Measurements from ENCODE around the gene GPR108.
"Not testable (repeated sequence)": the region's sequence is repeated elsewhere in the genome, so short reads cannot be mapped to it uniquely, and the experiment has no call there.

The GPR108 gene

DNA sequence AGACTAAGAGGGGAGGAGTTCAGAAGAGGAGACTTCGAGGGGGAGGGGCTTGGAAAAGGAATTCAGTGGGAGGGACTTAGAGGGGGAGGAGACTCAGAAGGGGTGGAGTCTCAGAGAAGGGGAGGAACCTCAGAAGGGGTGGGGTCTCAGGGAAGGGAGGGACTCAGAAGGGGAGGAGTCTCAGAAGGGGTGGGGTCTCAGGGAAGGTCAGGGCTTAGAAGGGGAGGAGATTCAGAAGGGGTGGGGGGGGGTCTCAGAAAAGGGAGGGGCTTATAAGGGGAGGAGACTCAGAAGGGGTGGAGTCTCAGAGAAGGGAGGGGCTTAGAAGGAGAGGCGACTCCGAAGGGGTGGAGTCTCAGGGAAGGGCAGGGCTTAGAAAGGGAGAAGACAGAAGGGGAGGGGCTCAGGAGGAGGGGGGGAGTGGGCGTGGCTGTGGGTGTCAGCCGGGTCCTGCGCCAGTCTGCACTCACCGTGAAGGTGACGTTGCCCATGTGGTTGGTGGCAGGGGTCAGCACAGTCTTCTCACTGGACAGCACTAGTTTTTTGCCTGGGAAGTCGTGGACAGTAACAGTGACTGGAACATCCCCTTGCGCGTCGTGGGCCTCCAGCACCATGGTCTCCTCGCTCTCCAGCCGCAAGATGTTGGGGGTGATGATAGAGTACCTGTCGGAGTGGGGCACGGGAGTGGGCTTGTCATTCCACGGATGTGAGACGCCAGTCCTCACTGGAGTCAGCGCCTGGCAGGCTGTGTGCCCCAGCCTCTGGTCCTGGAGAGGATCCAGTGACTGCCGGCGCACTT is 18.4 kb downstream of the GPR108 start:
- no peak for DNase-seq

DNA sequence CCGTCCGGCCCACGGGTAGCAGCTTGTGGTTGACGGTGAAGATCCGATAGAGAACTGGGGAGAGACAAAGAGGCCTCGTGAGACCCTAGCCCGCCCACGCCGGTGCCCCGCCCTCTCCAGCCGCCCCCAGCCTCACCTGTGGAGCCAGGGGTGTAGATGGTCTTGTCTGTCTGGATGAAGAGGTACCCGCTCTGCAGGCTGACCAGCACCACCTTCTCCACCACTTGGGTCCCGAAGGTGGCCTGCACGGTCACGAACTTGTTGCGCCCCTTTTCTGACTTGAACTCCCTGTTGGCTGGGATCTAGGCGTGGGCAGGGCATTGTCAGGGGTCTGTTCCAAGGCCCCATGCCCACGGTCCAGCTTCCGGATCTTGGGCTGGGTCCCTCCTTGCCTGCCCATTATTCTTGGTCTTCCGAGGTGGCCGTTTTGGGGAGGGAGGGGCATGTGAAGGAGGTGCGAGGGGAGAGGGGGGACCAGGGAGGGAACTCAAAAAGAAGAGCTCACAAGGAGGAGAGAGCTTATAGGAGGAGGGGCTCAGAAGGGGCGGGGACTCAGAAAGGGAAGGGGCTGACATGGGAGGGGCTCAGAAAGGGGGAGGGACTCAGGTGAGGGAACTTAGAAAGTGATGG is 19.2 kb downstream of the GPR108 start:
- no peak for DNase-seq

DNA sequence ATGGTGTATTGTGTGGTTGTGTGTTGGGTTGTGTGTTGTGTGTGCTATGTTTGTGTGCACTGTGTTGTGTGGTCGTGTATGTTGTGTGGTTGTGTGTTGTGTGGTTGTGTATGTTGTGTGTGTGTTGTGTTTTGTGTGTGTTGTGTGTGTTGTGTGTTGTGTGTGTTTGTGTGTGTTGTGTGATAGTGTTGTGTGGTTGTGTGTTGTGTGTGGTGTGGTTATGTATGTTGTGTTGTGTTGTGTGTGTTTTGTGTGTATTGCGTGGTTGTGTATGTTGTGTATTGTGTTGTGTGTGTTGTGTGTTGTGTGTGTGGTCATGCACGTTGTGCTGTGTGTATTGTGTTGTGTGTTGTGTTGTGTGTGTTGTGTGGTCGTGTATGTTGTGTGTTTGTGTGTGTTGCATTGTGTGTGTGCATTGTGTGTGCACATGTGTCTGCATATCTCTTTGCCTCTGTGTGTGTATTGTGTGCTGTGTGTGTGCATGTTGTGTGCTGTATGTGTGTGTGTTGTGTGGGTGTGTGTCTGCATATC is 19.9 kb downstream of the GPR108 start:
- no peak for DNase-seq

DNA sequence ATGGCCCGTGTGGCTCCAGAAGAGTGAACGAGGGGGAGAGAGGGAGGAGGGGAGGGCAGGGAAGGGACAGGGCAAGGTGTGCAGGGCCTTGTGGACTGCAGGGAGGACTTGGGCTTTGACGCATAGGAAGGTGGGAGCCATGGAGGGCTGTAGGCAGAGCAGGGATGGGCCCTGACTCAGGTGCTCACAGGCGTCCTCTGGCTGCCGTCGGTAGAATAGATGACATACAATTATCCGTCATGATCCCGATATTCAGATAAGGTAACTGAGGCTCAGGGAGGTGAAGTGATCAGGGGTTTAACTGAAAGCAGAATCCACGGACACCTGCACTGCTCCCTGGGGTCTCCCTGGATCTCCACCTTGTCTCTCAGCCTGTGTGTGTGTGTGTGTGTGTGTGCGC is 20.3 kb downstream of the GPR108 start:
- DNase-seq, result no peak

DNA sequence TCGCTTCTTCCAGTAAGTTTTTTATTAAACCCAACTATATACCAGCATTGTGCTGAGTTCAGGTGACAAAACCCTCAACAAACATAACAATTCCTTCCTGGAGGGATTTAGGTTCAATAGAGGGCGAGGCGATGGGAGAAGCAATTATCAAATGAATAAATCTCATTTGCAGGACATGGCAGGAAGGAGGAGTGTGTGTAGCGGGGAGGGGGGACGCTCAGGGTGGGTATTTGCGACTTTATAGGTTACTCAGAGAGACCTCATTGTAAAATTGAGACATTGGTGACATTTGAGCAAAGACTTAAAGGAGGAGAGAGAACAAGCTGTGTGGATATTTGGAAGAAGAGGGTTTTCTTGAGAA is 20.8 kb downstream of the GPR108 start:
- DNase-seq, result no peak

DNA sequence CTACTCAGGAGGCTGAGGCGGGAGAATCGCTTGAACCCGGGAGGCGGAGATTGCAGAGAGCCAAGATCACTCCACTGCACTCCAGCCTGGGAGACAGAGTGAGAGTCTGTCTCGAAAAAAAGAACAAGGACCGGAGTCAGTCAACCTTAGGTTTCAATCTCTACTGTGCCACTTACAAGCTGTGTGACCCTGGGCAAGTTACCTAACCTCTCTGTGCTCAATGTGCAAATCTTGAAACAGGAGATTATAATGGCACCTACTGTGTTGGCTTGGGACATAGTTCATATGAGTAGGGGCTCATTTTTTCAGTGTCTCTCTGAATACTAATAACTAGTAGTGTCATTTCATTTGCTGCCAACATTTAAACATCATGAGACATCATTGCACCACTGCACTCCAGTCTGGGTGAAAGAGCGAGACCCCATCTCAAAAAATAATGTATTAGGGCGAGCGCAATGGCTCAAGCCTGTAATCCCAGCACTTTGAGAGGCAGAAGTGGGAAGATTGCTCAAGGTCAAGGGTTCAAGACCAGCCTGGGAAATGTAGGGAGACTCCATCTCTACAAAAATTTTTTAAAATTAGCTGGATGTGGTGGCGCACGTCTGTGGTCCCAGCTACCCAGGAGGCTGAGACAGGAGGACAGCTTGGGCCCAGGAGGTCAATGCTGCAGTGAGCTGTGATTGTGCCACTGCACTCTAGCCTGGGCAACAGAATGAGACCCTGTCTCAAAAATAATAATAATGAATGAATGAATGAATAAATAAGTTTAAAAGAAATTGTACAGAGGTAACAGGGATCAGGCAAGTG is 22.4 kb downstream of the GPR108 start:
- no peak for DNase-seq

DNA sequence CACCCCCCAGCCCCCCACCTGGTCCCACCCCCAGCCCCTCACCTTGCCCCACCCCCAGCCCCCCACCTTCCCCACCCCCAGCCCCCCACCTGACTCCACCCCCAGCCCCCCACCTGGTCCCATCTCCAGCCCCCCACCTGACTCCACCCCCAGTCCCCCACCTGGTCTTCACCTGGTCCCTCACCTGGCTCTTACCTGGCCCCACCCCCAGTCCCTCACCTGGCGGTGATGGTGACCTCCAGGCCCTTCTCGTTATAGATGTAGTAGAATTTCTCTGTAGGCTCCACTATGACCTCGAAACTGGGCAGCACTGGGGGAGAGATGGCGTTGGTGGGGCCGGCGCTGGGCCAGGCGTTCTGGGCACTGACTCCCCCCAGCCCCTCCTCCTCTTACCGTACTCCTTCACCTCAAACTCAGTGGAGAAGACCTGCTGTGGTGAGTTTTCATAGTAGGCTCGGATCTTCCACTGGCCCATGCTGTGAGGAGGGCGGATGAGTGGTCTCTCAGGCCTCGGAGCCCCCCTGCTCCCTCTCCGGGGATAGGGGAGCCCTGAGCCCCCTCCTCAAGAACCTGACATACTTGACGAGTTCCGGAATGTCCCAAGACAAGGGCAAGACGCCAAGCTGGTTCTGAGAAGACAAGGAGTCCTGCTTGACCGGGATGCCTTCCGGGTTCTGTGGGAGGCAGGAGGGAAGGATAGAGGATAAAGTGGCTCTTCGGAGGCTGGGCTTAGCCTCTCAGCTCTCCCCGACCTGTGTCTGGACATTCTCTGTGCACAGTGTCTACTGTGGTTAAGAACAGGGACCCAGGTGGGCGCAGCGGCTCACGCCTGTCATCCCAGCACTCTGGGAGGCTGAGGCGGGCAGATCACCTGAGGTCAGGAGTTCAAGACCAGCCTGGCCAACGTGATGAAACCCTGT is 23.3 kb downstream of the GPR108 start:
- no peak for DNase-seq

DNA sequence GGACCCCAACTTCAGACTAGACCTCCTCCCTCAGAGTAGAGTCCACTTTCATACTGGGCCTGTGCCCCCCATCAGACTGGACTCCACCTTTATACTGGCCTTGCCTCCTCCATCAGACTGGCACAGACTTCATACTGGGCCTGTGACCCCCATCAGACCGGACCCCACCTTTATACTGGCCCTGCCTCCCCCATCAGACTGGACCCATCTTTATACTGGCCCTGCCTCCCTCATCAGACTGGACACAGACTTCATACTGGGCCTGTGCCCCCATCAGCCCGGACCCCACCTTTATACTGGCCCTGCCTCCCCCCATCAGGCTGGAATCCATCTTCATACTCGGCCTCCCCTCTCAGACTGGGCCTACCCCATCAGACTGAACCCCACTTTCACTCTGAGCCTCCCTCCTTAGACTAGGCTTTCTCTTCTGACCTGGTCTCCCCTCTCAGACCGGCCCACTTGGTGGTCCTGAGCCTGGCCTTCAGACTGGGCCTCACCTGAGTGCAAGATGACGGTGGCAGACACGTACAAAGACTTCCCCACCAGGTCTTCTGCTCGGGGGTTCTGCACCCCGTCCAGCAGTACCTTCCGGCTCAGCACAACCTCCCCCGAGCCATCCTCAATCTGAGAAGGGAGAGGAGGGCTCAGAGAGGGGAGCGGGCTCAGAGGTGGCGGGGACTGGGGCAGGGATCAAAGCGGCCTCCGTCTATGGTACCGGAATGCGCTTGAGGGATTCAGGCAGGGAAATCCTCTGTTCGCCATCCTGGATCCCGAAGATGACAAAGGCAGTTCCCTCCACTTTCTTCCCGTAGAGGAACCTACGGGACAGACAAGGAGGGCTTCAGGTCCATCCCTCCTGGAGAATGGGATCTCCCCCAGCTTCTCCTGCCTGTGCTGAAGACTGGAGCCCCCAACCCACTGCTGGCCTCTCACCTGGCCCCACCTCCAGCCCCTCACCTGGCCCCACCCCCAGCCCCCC is 24.4 kb downstream of the GPR108 start:
- no peak for DNase-seq

DNA sequence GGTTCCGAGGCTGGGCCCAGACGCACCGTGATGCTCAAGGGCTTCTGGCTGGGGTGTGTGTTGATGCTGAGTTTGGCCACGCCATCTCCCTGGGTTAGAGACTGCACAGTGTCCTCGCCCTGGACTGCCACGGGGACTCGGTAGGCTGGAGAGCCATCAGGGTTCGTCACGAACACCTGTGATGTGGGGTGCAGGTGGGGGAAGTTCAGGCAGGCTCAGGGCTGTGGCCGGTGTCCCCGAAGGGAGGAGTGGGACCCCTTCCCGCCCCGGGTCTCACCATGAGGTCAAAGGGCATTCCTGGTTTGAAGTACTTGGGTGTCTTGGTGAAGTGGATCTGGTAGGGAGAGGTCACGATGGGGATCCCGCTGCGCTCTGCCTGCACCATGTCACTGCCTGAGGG is 25.1 kb downstream of the GPR108 start:
- no peak for DNase-seq

DNA sequence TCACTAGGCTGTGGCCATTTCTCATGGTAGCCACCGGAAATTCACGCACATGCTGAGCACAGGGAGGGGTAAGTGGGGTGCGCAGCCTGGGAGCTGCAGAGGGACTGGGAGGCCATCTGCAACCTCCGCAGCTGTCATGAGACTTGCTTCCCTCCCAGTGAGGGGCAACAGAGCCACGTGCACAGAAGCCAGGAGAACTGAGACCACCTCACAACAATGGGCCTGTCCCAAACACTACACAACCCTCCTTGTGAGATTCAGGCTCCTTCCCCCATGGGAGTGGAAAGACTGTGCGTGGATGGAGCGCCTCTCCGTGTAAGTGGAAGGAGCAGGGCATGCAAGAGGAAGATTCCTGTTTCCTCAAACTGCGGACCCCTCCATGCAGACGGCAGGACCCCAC is 25.8 kb downstream of the GPR108 start:
- DNase-seq, result no peak

DNA sequence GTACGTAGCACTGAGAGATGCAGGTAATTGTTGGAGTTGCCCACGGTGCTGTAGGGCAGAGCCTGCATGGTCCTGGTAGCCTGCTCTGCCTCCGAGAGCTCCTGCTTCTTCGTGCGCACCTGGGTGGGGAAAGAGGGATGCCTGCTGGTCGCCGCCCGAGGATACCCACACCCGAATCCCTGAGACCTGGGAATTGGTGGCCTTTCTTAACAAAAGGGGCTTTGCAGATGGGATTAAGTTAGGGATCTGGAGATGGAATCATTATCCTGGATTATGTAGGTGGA is 26.4 kb downstream of the GPR108 start:
- no peak for DNase-seq

DNA sequence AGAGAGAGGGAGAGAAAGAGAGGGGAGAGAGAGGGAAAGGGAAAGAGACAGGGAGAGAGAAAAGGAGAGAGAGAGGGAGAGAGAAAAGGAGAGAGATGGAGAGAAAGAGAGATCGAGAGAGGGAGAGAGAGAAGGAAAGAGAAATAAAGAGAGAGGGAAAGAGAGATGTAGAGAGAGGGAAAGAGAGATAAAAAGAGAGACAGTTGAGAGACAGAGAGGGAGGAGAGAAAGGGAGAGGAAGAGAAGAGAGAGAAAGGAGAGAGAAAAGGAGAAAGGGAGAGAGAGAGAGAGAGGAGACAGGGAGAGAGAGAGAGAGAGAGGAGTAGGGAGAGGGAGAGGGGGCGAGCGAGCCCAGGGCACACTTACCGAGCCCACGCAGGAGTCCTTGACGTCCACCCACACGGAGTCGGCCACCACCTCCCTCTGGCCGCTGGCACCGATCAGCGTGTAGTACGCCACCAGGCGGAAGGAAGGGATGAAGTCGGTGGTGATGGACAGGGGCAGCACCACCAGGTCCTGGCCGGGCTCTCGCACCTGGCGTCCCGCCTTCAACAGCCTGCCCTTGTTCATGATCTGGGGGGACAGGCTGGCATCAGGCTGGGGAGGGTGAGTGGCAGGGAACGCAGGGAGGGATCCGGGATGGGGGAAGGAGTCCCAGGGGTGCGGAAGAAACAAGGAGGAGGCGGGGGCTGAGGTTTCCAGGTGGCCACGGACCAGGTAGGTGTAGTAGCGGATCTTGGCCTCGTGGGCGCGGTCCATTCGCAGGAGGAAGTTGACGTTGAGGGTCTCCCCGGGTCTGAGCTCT is 26.9 kb downstream of the GPR108 start:
- no peak for DNase-seq

DNA sequence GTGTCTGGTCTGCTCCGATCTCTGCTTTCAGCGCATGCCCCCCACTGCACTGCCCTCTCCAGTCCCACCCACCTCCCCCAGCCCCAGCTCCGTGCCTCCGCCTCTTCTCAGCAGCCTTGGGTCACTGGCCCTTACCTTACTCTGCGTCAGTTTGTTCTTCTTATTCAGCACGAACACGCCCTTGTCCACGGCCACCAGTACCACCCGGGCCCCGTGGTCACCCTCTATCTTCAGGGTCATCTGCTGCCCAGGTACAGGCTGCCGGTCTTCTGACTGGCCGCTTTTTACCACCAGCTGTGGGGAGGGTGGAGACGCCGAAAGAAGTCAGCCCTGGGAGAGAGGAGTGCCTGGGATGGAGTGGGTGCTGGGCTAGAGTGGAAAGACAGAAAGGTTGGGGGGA is 27.8 kb downstream of the GPR108 start:
- DNase-seq, result no peak

DNA sequence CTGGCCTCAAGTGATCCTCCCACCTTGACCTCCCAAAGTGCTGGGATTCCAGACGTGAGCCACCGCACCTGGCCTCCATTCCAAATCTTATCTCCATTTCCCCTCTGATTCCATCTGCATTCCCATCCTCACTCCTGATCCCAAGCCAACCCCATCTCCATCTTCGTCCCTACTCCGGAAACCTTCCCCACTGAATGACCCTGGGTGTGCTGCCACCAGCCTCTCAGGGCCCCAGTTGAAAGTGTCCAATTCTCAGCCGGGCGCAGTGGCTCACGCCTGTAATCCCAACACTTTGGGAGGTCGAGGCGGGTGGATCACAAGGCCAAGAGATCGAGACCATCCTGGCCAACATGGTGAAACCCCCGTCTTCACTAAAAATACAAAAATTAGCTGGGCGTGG is 28.5 kb downstream of the GPR108 start:
- DNase-seq, result not testable (repeated sequence)

DNA sequence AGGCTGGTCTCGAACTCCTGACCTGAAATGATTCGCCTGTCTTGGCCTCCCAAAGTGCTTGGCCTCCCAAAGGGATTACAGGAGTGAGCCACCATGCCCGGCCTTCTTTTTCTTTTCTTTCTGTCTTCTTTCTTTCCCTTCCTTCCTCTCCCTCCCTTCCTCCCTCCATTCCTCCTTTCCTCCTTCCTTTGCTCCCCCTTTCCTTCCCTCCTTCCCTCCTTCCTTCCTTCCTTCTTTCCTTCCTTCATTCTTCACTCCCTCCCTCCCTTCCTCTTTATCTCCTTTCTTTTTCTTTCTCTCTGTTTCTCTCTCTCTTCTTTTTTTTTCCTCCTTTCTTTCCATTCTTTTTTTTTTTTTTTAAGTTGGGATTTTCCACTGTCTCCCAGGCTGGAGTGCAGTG is 29.0 kb downstream of the GPR108 start:
- no peak for DNase-seq

DNA sequence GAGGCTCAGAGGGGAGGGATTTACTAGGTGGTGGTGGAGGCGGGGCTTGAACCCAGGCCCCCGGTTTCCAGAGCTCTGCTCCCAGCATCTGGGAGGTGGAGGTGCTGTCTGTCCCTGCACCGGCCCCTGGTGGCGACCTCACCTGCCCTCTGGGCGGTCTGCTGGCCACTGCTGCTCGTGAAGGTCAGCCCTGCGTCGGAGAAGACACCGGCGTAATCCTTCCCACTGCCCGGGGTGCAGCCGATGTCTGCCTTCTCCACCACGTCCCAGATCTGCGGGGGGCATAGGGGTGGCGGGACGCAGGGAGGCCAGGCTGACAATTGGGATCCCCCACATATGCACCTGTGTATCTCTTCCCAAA is 29.7 kb downstream of the GPR108 start:
- DNase-seq, result no peak

DNA sequence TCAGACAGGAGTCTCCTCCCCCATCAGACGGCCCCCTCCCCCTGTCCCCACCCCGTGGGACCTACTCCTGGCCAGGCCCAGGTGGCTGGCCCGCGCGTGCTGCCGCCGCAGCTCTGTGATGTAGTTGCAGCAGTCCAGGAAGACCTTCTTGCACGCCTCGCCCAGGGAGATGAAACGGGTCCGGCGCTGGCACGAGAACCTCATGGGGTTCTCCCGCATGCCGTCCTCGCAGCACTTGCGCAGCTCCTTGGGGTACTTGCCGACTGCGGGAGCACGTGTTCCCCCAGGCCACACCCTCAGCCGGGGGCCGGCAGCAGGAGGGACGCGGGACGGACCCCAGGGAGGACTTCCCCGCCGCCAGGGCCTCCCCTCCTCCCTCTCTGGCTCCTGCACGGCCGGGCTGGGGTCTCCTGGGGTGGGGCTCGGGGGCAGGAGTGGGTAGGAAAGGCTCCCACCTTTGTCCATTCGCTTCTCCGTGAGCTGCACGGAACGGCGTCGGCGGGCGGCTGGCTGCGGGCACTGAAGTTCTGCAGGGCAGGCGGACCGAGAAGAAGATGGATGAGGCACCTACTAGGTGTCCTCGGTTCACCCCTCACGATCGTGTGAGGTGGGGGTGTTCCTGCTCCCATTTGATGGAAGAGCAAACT is 30.2 kb downstream of the GPR108 start:
- no peak for DNase-seq

DNA sequence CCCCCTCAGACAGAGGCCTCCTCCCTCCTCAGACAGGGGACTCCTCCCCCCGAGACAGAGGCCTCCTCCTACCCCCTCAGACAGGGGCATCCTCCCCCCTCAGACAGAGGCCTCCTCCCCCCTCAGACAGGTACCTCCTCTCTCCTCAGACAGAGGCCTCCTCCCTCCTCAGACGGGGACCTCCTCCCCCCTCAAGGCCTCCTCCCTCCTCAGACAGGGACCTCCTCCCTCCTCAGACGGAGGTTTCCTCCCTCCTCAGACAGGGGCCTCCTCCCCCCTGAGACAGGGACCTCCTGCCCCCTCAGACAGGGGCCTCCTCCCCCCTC is 30.8 kb downstream of the GPR108 start:
- no peak for DNase-seq

DNA sequence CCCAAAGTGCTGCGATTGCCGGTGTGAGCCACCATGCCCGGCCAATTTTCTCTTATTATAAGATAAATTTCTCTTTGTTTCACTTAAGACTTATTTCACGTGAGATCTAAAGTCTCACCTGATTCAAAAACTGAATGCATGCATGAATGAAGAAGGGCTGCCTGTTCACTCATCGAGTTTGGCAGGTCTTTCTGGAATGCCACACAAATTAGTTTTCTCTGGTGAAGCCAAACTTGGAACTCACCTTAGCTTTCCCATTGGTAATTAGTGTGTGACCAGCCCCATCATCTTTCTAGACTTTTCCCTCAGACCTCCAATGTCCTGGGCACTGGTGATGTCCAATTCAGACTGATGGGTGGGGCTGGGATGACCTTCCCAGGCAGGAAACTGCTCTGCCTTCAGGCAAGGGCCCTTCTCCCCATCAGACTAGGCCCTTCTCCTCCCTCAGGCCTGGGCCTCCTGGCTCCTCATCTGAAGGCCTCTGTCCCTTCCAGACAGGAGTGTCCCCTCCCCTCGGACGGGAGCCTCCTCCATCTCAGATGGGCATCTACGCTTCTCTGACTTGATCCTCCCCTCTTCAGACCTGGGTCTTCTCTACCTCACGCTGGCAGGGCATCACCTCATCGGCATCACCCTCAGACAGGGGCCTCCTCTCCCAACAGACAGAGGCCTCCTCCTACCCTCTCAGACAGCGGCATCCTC is 31.3 kb downstream of the GPR108 start:
- DNase-seq, result no peak
